Mammary epithelial cell (primary cell): Measurements from ENCODE around the gene MTMR11.

Experiments
- CTCF ChIP-seq, 2 donors: IDR thresholded peaks in 1 of 2; conservative IDR thresholded peaks in 1 of 2; 2 replicates each; pipeline ENCODE4 v1.5.1; 2011 to 2012; ENCODE audit warnings: inconsistent platforms in 2 of 2, low read length in 2 of 2, mild to moderate bottlenecking in 2 of 2, control low read depth in 1 of 2, low read depth in 1 of 2; ENCODE audit not compliant: insufficient read depth in 1 of 2; ENCODE audit errors: extremely low read depth in 1 of 2
- EZH2 ChIP-seq: IDR thresholded peaks from 2 replicates; pipeline ENCODE4 v1.6.1; 2012; ENCODE audit warnings: low read length, inconsistent platforms, borderline replicate concordance

- TF ChIP-seq CTCF (conservative IDR thresholded peaks at IDR 0.05 in 1 of 2, IDR thresholded peaks at IDR 0.05 in 1 of 2; ENCODE audit: extremely low read depth in 1 of 2, insufficient read depth in 1 of 2, low read depth in 1 of 2, low read length in 2 of 2) (no peak), EZH2 (no peak)
Observed at GRCh38 chr1:149915429-149916192, 21.1 kb downstream of the MTMR11 start.
